OCI-LY7 (cell line): ENCODE measurements around the gene CGB8. TPM values are rescaled to one million over a fixed set of nuclear protein-coding genes. Genes with fewer than 3 reads are reported as not detected.
A peak's percentile ranks its signal among the peaks of the same experiment; 100 is the strongest.
"Not testable (repeated sequence)": the region's sequence is repeated elsewhere in the genome, so short reads cannot be mapped to it uniquely, and the experiment has no call there.

ENCODE experiments used
- BruUV-seq: library from RNA; stranded (reverse); fragments of 400-500 nt; replicated peaks from 2 replicates; lab custom pipeline; 2021; lab: Mats Ljungman, UMichigan
- CTCF ChIA-PET: fragments of 300-600 bp; sonication (Branson Sonifier 250); formaldehyde crosslinking; loops from one replicate; lab custom pipeline; 2022; ENCODE audit warnings: antibody characterized with exemption; ENCODE audit not compliant: unreplicated experiment; lab: Charles Lee
- POLR2A ChIA-PET: fragments of 300-600 bp; sonication (Branson Sonifier 250); formaldehyde crosslinking; loops from one replicate; lab custom pipeline; 2022; ENCODE audit warnings: antibody characterized with exemption; lab: Charles Lee
- DNase-seq: peaks from one replicate; pipeline ENCODE4 v3.0.0-alpha.2; 2015; ENCODE audit warnings: low spot score
- H2AFZ ChIP-seq: fragments of 200-600 bp; sonication (generic), shearing (Covaris generic); 2 replicates; pipeline ENCODE4 v1.6.1; 2014; ENCODE audit warnings: mild to moderate bottlenecking, antibody characterized with exemption, low read length, moderate library complexity
- H3K27ac ChIP-seq: fragments of 200-600 bp; sonication (generic); 2 replicates; pipeline ENCODE4 v1.5.1; 2014; ENCODE audit warnings: mixed run types, low read depth, mild to moderate bottlenecking, moderate library complexity, low read length, inconsistent platforms; ENCODE audit not compliant: poor library complexity, severe bottlenecking
- H3K36me3 ChIP-seq: fragments of 200-600 bp; sonication (generic); 2 replicates; pipeline ENCODE4 v1.6.1; 2014; ENCODE audit warnings: mild to moderate bottlenecking, antibody characterized with exemption, low read length, moderate library complexity, mixed read lengths; ENCODE audit not compliant: insufficient read depth
- H3K4me1 ChIP-seq: fragments of 200-600 bp; sonication (generic); 2 replicates; pipeline ENCODE4 v1.5.1; 2014; ENCODE audit warnings: mild to moderate bottlenecking, low read length; ENCODE audit not compliant: insufficient read depth, poor library complexity, severe bottlenecking
- H3K4me2 ChIP-seq: fragments of 200-600 bp; sonication (generic); 2 replicates; pipeline ENCODE4 v1.6.1; 2014; ENCODE audit warnings: mild to moderate bottlenecking, low read length
- H3K4me3 ChIP-seq: fragments of 200-600 bp; sonication (generic); 2 replicates; pipeline ENCODE4 v1.5.1; 2014; ENCODE audit warnings: mild to moderate bottlenecking, low read depth, low read length; ENCODE audit not compliant: poor library complexity, severe bottlenecking
- H3K79me2 ChIP-seq: fragments of 200-600 bp; sonication (generic); 2 replicates; pipeline ENCODE4 v1.6.1; 2016; ENCODE audit warnings: low read depth, mild to moderate bottlenecking, low read length, moderate library complexity, mixed read lengths; ENCODE audit not compliant: insufficient read depth
- H3K9me2 ChIP-seq: fragments of 200-600 bp; sonication (generic); 2 replicates; pipeline ENCODE4 v1.6.1; 2016; ENCODE audit warnings: mild to moderate bottlenecking, low read length, mixed read lengths; ENCODE audit not compliant: insufficient read depth
- H3K9me3 ChIP-seq: fragments of 200-600 bp; sonication (generic); 2 replicates; pipeline ENCODE4 v1.6.1; 2014; ENCODE audit warnings: mild to moderate bottlenecking, mixed run types, low read length, mixed read lengths
- H4K20me1 ChIP-seq: fragments of 200-600 bp; sonication (generic); 2 replicates; pipeline ENCODE4 v1.6.1; 2014; ENCODE audit warnings: mild to moderate bottlenecking, antibody characterized with exemption, low read length, moderate library complexity, mixed read lengths; ENCODE audit not compliant: insufficient read depth
- intact Hi-C: fragments of 100-400 bp; cut with micrococcal nuclease; formaldehyde crosslinking; loops from one replicate; pipeline ENCODE4 v1.10.0; 2022; ENCODE audit not compliant: unreplicated experiment
- total RNA-seq, 2 experiments: library from RNA; depleted of rRNA in 1 of 2; stranded (reverse); fragments of >200 nt in 1 of 2; shearing (Covaris generic) in 1 of 2; gene quantifications; 2 replicates each; pipeline ENCODE4 v1.2.3, GENCODE V29; 2014 to 2022
- TF ChIP-seq, protein P1 (sequence below): fragments of 200-600 bp; sonication (generic); conservative IDR thresholded peaks from 2 replicates; pipeline ENCODE4 v1.5.1; 2014; ENCODE audit warnings: mild to moderate bottlenecking, antibody characterized with exemption, low read length, moderate library complexity, mixed read lengths

The CGB8 gene
- total RNA-seq, 2 experiments from 2014 or later = not detected

DNA sequence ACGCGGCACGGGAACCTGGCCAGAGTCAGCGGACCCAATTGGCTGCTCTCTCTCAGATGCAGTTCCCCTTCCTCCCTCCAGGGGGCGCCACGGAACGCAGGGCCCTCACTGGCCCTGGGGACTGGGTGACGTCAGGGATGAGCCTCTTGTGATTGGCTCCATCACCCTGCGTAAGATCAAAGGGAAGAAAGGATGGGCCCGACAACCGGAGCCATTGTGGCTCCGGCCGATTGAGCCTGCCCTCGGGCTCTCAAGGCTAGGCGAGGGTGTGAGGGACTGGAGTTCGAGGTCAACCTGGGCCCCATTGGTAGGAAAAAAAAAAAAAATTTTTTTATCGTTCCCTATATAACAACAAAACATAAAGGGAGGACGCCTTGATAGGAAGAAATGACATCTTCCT lies 12.1 kb downstream of the CGB8 start, which contains the start of gene CGB1:
TSS of gene CGB1 (minus strand) at position 81 of the 400 bp plus-strand sequence. CDS start 184 bp downstream, outside the sequence.
- H3K9me3 ChIP-seq, POLR2A ChIA-PET, BruUV-seq: not testable (repeated sequence)

DNA sequence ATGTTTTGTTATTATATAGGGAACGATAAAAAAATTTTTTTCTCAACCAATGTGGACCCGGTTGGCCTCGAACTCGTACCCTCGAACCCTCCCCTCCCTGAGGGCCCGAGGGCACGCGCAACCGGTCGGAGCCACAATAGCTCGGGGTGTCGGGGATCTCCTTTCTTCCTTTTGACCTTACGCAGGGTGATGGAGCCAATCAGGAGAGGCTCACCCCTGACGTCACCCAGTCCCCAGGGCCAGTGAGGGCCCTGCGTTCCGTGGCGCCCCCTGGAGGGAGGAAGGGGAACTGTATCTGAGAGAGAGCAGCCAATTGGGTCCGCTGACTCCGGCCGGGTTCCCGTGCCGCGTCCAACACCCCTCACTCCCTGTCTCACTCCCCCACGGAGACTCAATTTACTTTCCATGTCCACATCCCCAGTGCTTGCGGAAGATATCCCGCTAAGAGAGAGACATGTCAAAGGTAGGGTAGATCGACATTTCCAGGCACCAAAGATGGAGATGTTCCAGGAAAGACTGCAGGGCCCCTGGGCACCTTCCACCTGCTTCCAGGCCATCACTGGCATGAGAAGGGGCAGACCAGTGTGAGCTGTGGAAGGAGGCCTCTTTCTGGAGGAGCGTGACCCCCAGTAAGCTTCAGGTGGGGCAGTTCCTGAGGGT lies 17.1 kb downstream of the CGB8 start, which contains the start of gene CGB2:
TSS of gene CGB2 (plus strand) at position 249 of the 660 bp plus-strand sequence. CDS start at position 455, 206 bp downstream.
- H4K20me1 ChIP-seq, H3K9me2 ChIP-seq, H2AFZ ChIP-seq, CTCF ChIA-PET, H3K79me2 ChIP-seq, H3K9me3 ChIP-seq, H3K4me3 ChIP-seq, H3K36me3 ChIP-seq, BruUV-seq, H3K4me2 ChIP-seq, intact Hi-C loops, H3K4me1 ChIP-seq, H3K27ac ChIP-seq: not testable (repeated sequence)
- DNase-seq = peak; percentile 45
- TF ChIP-seq, protein P1, sequence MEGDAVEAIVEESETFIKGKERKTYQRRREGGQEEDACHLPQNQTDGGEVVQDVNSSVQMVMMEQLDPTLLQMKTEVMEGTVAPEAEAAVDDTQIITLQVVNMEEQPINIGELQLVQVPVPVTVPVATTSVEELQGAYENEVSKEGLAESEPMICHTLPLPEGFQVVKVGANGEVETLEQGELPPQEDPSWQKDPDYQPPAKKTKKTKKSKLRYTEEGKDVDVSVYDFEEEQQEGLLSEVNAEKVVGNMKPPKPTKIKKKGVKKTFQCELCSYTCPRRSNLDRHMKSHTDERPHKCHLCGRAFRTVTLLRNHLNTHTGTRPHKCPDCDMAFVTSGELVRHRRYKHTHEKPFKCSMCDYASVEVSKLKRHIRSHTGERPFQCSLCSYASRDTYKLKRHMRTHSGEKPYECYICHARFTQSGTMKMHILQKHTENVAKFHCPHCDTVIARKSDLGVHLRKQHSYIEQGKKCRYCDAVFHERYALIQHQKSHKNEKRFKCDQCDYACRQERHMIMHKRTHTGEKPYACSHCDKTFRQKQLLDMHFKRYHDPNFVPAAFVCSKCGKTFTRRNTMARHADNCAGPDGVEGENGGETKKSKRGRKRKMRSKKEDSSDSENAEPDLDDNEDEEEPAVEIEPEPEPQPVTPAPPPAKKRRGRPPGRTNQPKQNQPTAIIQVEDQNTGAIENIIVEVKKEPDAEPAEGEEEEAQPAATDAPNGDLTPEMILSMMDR = peak; percentile 76
- POLR2A ChIA-PET = interaction anchor here (0.7 kb wide), 1 partner anchor 237 kb away, joined by 3 read pairs; no protein-coding TSS in a partner anchor

More for the DNA sequence above, 12.1 kb downstream of the CGB8 start, which contains the start of gene CGB1:
- H3K9me2 ChIP-seq, CTCF ChIA-PET, intact Hi-C loops, H3K79me2 ChIP-seq, H3K36me3 ChIP-seq, H2AFZ ChIP-seq, H3K4me1 ChIP-seq, H3K27ac ChIP-seq, H3K4me3 ChIP-seq, H4K20me1 ChIP-seq, H3K4me2 ChIP-seq: not testable (repeated sequence)
- DNase-seq = peak; percentile 66
- TF ChIP-seq, protein P1 = peak; percentile 81

DNA sequence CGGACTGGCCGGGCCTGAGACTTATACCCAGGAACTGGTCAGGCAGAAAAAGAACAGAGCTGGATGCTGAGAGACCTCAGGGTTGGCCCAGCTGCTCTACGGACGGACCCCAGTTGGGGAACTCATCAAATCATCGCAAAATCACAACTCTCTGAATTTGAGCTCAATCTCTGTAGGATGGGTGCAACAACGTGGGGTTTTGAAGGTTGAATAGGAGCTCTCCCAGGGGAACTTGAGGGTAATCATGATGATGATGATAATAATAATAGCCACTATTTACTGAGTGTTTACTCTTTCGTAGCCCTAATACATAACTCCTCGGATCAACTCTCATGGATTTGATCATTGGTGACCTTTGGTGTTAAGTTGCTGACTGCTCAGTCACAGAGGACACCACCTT lies 18.6 kb downstream of the CGB8 start:
- H3K79me2 ChIP-seq, H4K20me1 ChIP-seq, H3K9me2 ChIP-seq, CTCF ChIA-PET, H3K27ac ChIP-seq, intact Hi-C loops, POLR2A ChIA-PET, BruUV-seq, H3K9me3 ChIP-seq, H3K4me3 ChIP-seq, H2AFZ ChIP-seq, H3K36me3 ChIP-seq, H3K4me1 ChIP-seq, DNase-seq, H3K4me2 ChIP-seq: not testable (repeated sequence)

DNA sequence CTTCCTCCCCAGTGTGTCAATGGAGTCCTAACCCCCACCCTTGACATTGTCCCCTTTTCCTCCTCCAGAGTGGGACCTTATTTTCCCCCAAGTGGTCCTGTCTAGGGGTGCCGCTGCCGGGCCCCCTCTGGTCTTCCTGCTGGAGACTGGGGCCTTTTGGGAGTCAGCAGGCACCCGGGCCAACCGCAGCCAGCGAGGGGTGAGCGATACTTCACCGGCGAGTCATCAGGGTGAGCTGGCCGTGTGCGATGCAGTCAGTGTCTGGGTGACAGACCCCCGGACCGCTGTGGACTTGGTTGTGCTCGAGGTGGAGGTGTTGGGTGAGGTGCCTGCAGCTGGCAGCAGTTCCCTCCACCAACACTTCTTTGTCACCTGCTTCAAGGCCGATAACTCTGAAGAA lies 19.2 kb downstream of the CGB8 start:
- H4K20me1 ChIP-seq, H3K4me3 ChIP-seq, DNase-seq, H3K4me2 ChIP-seq, POLR2A ChIA-PET, H3K36me3 ChIP-seq, H3K9me2 ChIP-seq, H3K4me1 ChIP-seq, BruUV-seq, H3K9me3 ChIP-seq, H3K27ac ChIP-seq, CTCF ChIA-PET, intact Hi-C loops, H3K79me2 ChIP-seq, H2AFZ ChIP-seq: not testable (repeated sequence)

DNA sequence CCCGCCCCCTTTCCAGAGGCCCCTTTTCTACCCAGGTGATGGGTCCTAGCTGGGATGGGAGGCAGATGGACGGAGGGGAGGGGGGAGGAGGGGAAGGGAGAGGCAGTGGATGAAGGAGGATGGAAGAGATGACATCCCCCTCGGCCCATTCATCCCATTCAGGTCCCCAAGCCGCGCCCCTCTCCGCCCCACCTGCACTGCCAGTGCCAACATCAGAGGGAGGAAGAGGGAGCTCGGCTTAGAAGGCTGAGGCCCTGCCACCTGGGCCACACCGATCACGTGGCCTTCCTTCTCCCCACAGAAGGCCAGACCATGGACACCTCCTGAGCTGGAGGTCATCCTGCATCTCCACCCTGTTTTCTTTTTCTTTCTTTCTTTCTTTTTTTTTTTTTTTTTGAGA lies 20.2 kb downstream of the CGB8 start:
- intact Hi-C loops, H3K9me3 ChIP-seq, H3K36me3 ChIP-seq, CTCF ChIA-PET, H3K79me2 ChIP-seq, H4K20me1 ChIP-seq, H3K4me3 ChIP-seq, DNase-seq, H3K9me2 ChIP-seq, H3K4me1 ChIP-seq, BruUV-seq, H3K4me2 ChIP-seq, H3K27ac ChIP-seq, H2AFZ ChIP-seq: not testable (repeated sequence)
- POLR2A ChIA-PET = interaction anchor here (0.6 kb wide), 1 partner anchor 327 kb away, joined by 3 read pairs; no protein-coding TSS in a partner anchor
